HEK293 (cell line): ENCODE measurements around the gene NUP50.

ENCODE experiments used
- CTCF ChIP-seq: fragments of 450-650 bp; formaldehyde crosslinking; IDR thresholded peaks from 2 replicates; pipeline ENCODE4 v1.5.1; 2016; ENCODE audit warnings: missing biosample characterization, missing genetic modification characterization
- KLF16 ChIP-seq: fragments of 450-650 bp; formaldehyde crosslinking; IDR thresholded peaks from 2 replicates; pipeline ENCODE4 v1.5.1; 2017; ENCODE audit warnings: missing biosample characterization, missing genetic modification characterization
- PRDM6 ChIP-seq: fragments of 450-650 bp; formaldehyde crosslinking; IDR thresholded peaks from 2 replicates; pipeline ENCODE4 v1.5.1; 2017; ENCODE audit warnings: missing biosample characterization, missing genetic modification characterization
- SALL2 ChIP-seq: fragments of 450-650 bp; formaldehyde crosslinking; IDR thresholded peaks from 2 replicates; pipeline ENCODE4 v1.5.0; 2017; ENCODE audit warnings: missing biosample characterization, mild to moderate bottlenecking, missing genetic modification characterization, borderline replicate concordance
- YY1 ChIP-seq: fragments of 450-650 bp; formaldehyde crosslinking; IDR thresholded peaks from 2 replicates; pipeline ENCODE4 v1.5.1; 2018; ENCODE audit warnings: missing biosample characterization, missing genetic modification characterization
- ZBTB8A ChIP-seq: fragments of 450-650 bp; formaldehyde crosslinking; IDR thresholded peaks from 2 replicates; pipeline ENCODE4 v1.5.1; 2016; ENCODE audit warnings: missing biosample characterization, missing genetic modification characterization
- ZFP3 ChIP-seq: fragments of 450-650 bp; formaldehyde crosslinking; IDR thresholded peaks from 2 replicates; pipeline ENCODE4 v1.5.1; 2016; ENCODE audit warnings: low read depth, missing biosample characterization, missing genetic modification characterization
- ZNF585B ChIP-seq: fragments of 450-650 bp; formaldehyde crosslinking; IDR thresholded peaks from 2 replicates; pipeline ENCODE4 v1.5.1; 2016; ENCODE audit warnings: missing biosample characterization, missing genetic modification characterization
- ZNF639 ChIP-seq: fragments of 450-650 bp; formaldehyde crosslinking; IDR thresholded peaks from 2 replicates; pipeline ENCODE4 v1.5.1; 2016; ENCODE audit warnings: missing biosample characterization, missing genetic modification characterization
- ZNF776 ChIP-seq: fragments of 450-650 bp; formaldehyde crosslinking; IDR thresholded peaks from 2 replicates; pipeline ENCODE4 v1.5.0; 2017; ENCODE audit warnings: missing biosample characterization, missing genetic modification characterization, borderline replicate concordance
- ZNF777 ChIP-seq: fragments of 450-650 bp; formaldehyde crosslinking; IDR thresholded peaks from 2 replicates; pipeline ENCODE4 v1.5.1; 2017; ENCODE audit warnings: missing biosample characterization, missing genetic modification characterization, borderline replicate concordance

GRCh38 chr22:45217806-45218205 is 54.1 kb downstream of the NUP50 start:
- TF ChIP-seq KLF16 (tag by site-specific recombination) (no peak), ZNF777 (tag by site-specific recombination) (no peak), ZNF639 (tag by site-specific recombination) (no peak), ZBTB8A (no peak), ZNF585B (tag by site-specific recombination) (no peak), PRDM6 (tag by site-specific recombination) (no peak), YY1 (no peak), CTCF (tag by site-specific recombination) (no peak), SALL2 (tag by site-specific recombination) (no peak), ZNF776 (tag by site-specific recombination) (no peak), ZFP3 (tag by site-specific recombination) (no peak)
